NCI-H524 (cell line): ENCODE data around the gene TRIM14.

Experiments used
- DNase-seq, 2 experiments: peaks; one replicate each; lab custom pipeline; 2025; lab: John Stamatoyannopoulos, UW

The TRIM14 gene

GRCh38 chr9:98118640-98119601, at the start of gene TRIM14:
Gene TRIM14, minus strand, starts transcription at chr9:98119222. Its CDS starts 34 bp downstream, at chr9:98119188.
- peak; percentile 71 to 82 for DNase-seq

GRCh38 chr9:98168153-98168780, 49.2 kb upstream of the TRIM14 start:
- no peak for DNase-seq

- DNase-seq = no peak
These were observed 45.9 kb upstream of the TRIM14 start for GRCh38 chr9:98164912-98165311.

- DNase-seq = no peak
These were observed 43.6 kb upstream of the TRIM14 start for GRCh38 chr9:98162613-98163012.

GRCh38 chr9:98161851-98162250, 42.8 kb upstream of the TRIM14 start:
- no peak for DNase-seq

- no peak for DNase-seq
These were observed 40.8 kb upstream of the TRIM14 start for GRCh38 chr9:98159790-98160189.

- no peak for DNase-seq
These were observed 40.3 kb upstream of the TRIM14 start for GRCh38 chr9:98159301-98159700.

GRCh38 chr9:98158071-98158831, 39.2 kb upstream of the TRIM14 start:
- DNase-seq = no peak

- no peak for DNase-seq
These were observed 38.4 kb upstream of the TRIM14 start for GRCh38 chr9:98157372-98157771.

GRCh38 chr9:98154678-98155077, 35.7 kb upstream of the TRIM14 start:
- no peak for DNase-seq

- no peak for DNase-seq
These were observed 33.5 kb upstream of the TRIM14 start for GRCh38 chr9:98152526-98152925.

- DNase-seq = no peak
These were observed 31.7 kb upstream of the TRIM14 start for GRCh38 chr9:98150721-98151120.

- DNase-seq = no peak
These were observed 31.1 kb upstream of the TRIM14 start for GRCh38 chr9:98150164-98150563.

- no peak for DNase-seq
These were observed 30.4 kb upstream of the TRIM14 start for GRCh38 chr9:98149422-98149821.

GRCh38 chr9:98148486-98148885, 29.5 kb upstream of the TRIM14 start:
- no peak for DNase-seq

- DNase-seq = no peak
These were observed 28.6 kb upstream of the TRIM14 start for GRCh38 chr9:98147582-98147981.

GRCh38 chr9:98146101-98146991, 27.3 kb upstream of the TRIM14 start:
- no peak for DNase-seq

- no peak for DNase-seq
These were observed 25.6 kb upstream of the TRIM14 start for GRCh38 chr9:98144631-98145030.

- DNase-seq = no peak
These were observed 25.1 kb upstream of the TRIM14 start for GRCh38 chr9:98144076-98144475.

GRCh38 chr9:98142925-98143481, 24.0 kb upstream of the TRIM14 start:
- DNase-seq = no peak
